NOMO-1 treated with DMSO at 0.1 percent for 48 hours (cell line): ENCODE data around the gene KLHL3.

Source experiments
- DNase-seq: peaks from one replicate; lab custom pipeline; 2025; ENCODE audit not compliant: unreplicated experiment; lab: John Stamatoyannopoulos, UW

Gene KLHL3

GRCh38 chr5:137615171-137615775 lies 120.6 kb downstream of the KLHL3 start:
- no peak for DNase-seq

- peak; percentile 94 for DNase-seq
These were observed 122.2 kb downstream of the KLHL3 start for GRCh38 chr5:137613554-137614265.

GRCh38 chr5:137612576-137612975 lies 123.3 kb downstream of the KLHL3 start:
- DNase-seq = no peak

- DNase-seq = no peak
These were observed 124.0 kb downstream of the KLHL3 start for GRCh38 chr5:137611794-137612435.

- no peak for DNase-seq
These were observed 124.8 kb downstream of the KLHL3 start for GRCh38 chr5:137611011-137611580.

- no peak for DNase-seq
These were observed 125.3 kb downstream of the KLHL3 start for GRCh38 chr5:137610598-137610997.

GRCh38 chr5:137609127-137609526 lies 126.8 kb downstream of the KLHL3 start:
- no peak for DNase-seq

GRCh38 chr5:137607771-137608170 lies 128.1 kb downstream of the KLHL3 start:
- DNase-seq = no peak

GRCh38 chr5:137606401-137606800 lies 129.5 kb downstream of the KLHL3 start:
- no peak for DNase-seq

GRCh38 chr5:137605411-137605810 lies 130.5 kb downstream of the KLHL3 start:
- DNase-seq = peak; percentile 38

GRCh38 chr5:137604348-137605095 lies 131.4 kb downstream of the KLHL3 start:
- no peak for DNase-seq

- DNase-seq = no peak
These were observed 132.0 kb downstream of the KLHL3 start for GRCh38 chr5:137603891-137604290.

- DNase-seq = no peak
These were observed 132.5 kb downstream of the KLHL3 start for GRCh38 chr5:137603356-137603755.

- DNase-seq = no peak
These were observed 133.1 kb downstream of the KLHL3 start for GRCh38 chr5:137602721-137603273.

GRCh38 chr5:137600721-137601360 lies 135.0 kb downstream of the KLHL3 start:
- DNase-seq = no peak

GRCh38 chr5:137599457-137599856 lies 136.4 kb downstream of the KLHL3 start:
- DNase-seq = no peak

- no peak for DNase-seq
These were observed 137.5 kb downstream of the KLHL3 start for GRCh38 chr5:137598399-137598798.

- no peak for DNase-seq
These were observed 138.9 kb downstream of the KLHL3 start for GRCh38 chr5:137596941-137597340.

- DNase-seq = no peak
These were observed 140.4 kb downstream of the KLHL3 start for GRCh38 chr5:137595396-137596079.

GRCh38 chr5:137594717-137595116 lies 141.2 kb downstream of the KLHL3 start:
- no peak for DNase-seq
